Stimulated activated CD4-positive, alpha-beta T cell treated with anti-CD3 and anti-CD28 coated beads, Interleukin-2, amount 100 ng/mL, for 4 hours (primary cell): Measurements from ENCODE around the gene CRAT.

Experiments used
- DNase-seq: peaks from one replicate; pipeline ENCODE4 v3.0.0-alpha.2; 2020; ENCODE audit warnings: low read depth

CRAT gene

DNA sequence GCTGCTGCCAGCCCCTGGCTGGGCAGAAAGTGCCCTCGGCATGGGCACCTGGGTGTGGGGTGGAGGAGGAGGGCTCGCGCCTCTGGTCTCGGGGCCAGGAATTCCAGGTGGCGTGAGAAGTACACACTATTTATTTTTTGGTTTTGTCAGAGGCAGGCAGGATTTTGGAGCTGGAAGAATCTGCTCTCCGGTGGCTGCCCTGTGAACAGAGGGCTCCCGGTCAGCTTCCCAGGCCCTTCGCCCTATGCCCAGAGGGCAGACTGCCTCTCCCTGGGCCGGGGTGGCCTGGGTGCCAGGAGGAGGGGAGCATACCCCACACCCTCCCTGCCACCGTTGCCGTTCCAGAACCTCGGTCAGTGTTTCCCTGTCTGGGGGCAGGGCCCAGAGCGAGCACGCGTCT is 21.3 kb downstream of the CRAT start:
- DNase-seq, result no peak

DNA sequence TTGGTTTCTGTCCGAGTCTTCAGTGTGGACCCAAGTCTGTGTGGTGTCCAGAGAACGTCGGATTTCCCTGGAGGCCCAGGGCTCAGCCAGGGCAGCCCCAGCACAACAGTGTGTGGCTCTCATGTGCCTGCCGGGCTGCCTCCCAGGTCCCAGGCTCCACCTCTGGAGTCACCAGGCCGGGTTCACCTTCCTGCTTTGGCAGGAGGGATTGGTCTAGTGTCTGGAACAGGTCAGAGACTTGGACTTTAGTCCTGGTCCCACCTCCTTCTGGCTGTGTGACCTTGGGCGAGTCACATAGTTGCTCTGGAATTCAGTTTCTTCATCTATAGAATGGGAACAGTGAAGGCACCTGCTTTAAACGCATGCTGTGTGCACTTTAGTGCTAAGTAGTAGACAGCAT is 26.5 kb downstream of the CRAT start:
- DNase-seq, result no peak

DNA sequence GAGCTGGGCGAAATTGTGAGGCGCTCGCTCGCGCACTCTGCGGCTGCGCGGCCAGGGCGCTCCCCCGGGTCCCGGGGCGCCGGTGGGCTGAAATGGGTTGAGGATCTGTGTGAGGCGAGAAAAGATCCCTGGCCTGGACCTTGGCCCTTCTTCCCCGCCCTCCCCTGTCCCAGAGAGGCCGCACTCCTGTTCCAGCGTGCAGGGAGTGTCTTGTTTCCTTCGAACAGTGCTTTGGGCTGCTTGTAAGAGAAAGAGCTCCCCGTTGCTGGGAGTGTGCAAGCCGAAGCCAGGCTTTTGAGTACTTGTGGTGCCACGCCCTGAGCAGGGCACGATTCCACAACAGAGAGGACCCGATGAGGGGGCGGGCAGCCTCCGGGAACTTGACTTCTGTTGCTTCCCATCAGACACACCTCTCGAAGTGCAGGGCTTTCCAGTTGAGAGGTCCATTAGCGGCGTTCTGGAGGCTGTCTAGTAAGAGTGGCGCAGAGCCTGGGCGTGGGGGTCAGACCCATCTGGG is 29.1 kb downstream of the CRAT start:
- DNase-seq, result no peak

DNA sequence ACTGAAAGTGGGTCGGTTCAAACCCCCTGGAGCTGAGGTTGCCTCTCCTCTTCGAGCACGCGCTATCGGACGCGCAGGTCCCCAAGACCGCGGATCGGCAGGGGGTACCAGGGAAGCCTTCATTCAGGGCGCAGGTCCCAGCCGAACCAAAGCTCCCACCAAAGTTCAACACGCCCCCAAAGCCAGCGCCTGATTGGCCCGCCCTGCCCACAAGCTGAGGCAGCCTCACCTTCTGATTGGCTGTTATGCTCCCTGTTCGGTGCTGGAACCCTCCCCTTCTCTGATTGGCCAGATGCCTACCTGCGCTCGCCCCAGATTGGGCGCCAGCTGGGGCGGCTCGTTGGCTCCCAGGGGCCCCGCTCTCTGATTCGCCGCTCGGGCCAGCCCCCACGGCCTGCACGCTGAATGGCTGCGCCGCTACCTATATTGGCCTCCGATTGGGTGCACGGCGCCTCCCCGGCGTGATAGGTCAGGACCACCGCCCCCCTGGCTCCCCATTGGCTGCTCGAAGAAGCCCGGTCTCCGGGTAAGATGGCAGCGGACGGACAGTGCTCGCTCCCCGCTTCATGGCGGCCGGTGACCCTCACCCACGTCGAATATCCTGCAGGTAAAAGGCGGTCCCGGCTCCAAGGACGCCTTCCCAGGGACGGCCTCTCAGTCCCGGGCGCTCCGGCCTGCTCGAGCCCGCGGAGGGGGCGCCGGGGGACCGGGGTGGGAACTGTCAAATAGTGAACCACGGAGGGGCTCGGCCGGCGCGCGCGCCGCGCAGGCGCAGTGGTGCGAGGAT is 29.8 kb downstream of the CRAT start, which contains the start of gene DOLPP1:
TSS of gene DOLPP1 (plus strand) at position 511 of the 787 bp plus-strand sequence. CDS start at position 532, 21 bp downstream.
- peak; percentile 98 for DNase-seq

DNA sequence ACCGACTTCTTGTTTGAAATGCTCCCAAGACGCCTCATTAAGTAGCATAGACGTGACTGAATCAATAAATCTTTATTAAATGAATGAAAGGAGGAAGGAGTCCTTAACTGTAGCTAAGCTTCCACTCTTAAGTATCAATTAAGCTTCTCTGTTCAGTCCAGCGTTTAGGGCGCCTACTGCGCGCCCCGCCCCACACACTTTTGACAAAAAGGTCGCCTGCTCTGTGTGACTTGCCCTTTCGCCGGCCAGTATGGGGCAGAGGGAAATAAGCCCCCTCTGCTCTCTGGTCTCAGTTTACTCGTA is 30.3 kb downstream of the CRAT start:
- DNase-seq, result no peak

DNA sequence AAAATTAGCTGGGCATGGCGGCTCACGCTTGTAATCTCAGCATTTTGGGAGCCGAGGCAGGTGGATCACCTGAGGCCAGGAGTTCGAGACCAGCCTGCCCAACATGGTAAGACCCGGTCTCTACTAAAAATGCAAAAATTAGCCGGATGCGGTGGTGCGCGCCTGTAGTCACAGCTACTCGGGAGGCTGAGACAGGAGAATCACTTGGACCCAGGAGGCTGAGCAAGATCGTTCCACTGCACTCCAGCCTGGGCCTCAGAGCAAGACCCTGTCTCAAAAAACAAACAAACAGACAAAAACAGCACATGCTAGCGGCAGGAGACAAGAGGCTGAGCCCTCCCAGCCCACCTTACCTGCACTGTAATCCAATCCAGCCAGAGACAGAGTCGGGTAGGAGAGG is 30.8 kb downstream of the CRAT start:
- no peak for DNase-seq

DNA sequence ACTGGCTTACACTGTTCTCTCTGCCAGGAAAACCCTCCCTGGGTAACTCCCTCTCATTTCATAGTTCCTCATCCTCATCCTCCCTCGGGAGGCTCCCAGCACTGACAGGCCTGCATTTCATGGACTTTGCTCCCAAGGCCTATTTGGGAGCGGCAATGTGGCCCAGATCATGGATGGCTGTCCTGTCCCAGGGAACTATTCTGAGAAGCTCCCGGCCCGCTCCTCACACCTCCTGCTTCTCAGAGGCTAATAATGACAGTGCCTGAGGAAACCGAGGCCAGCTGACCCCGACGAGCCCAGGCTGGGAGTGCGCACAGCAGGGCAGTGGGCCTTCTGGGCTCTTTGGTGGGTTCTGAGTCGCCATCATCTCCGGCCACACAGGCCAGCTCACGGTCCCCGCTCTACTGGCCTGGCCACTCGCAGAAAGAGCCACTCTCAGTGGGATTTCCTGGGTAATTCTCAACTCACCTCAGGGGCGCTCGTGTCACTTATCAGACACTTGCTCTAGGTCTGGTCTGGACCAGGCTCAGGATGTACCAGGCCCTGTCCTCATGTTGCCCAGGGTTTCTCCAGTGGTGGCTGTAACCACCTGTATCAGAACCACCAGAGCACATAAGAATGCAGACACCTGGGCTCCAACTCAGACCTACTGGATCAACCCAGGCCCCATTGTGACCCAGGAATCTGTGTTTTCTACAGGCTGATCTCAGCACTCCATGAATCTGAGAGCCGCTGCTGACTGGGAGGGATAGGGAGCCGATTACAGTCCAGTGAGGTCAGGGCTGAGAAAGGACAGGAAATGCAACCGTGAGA is 31.7 kb downstream of the CRAT start:
- no peak for DNase-seq

DNA sequence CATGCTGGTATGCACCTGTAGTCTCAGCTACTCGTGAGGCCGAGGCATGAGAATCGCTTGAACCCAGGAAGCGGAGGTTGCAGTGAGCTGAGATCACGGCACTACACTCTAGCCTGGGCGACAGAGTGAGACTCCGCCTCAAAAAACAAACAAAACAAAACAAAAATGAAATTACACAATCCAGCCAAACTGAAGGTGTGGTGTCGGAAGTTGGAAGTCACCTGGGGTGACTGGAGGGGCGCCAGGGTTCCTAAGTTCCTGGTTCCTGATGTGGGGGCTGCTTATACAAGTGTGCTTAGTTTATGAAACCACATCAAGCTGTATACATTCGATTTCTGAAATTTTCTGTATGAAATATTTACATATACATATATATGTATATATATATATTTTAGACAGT is 33.4 kb downstream of the CRAT start:
- no peak for DNase-seq

DNA sequence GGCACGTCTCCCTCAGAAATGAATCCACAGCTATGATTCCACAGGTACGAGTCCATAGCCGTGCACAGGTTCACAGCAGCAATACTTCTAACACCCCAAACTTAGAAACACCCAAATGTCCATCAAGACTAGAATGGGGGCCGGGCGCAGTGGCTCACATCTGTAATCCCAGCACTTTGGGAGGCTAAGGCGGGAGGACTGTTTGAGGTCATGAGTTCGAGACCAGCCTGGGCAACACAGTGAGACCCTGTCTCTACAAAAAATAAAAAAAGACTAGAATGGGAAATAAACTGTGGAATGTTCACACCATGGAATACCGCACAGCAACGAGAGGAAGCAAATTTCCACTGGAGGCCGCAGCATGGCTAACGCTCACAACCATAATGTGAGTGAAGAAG is 34.0 kb downstream of the CRAT start:
- no peak for DNase-seq

DNA sequence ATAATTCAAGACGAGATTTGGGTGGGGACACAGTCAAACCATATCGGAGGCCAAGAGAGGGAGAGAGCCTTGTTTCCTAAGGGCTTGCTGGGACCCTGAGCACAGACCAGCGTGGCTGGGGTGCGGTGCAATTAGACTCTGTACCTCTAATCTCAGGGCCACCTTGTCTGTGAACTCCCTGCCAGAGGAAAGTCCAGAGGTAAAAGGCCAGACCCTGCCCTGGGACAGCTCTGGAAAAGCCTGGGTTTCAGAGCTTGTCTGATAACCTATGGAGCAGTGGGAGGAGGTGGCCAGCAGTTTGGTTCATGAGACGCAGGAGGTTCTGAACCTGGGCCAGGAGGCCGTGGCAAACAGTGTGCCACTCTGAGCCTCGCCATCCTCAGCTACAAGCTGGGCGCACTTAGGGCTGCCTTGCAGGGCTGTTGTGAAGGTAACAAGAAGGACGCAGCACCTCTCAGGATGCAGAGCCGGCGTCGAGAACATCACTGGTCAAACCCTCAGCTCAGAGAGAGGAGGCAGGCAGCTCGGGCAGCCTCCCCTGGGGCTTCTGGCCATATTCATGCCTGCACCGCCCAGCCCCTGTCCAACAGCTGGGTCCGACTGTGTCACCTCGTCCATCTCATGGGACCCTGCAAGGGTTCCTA is 34.5 kb downstream of the CRAT start:
- DNase-seq, result no peak

DNA sequence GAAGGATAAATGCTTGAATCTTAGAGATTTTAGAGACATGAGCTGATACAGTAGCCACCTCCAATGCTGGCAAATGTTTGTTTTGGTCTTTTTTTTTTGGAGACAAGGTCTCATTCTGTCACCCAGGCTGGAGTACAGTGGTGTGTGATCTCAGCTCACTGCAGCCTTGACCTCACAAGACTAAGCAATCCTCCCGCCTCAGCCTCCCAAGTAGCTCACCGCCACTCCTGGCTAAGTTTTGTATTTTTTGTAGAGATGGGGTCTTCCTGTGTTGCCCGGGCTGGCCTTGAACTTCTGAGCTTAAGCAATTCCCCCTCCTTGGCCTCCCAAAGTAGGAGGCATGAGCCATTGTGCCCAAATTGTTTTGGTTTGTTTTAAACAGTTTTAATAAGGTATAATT is 36.5 kb downstream of the CRAT start:
- DNase-seq, result no peak

DNA sequence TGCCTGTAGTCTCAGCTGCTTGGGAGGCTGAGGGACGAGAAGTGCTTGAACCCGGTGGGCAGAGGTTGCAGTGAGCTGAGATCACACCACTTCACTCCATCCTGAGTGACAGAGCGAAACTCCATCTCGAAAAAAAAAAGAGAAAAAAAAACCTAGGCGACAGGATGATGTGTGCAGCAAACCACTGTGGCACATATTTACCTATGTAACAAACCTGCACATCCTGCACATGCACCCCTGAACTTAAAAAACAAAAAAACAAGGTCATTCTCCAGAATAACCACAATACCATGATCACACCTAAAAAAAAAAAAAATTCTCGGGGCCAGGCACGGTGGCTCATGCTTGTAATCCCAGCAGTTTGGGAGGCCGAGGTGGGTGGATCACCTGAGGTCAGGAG is 37.2 kb downstream of the CRAT start:
- no peak for DNase-seq

DNA sequence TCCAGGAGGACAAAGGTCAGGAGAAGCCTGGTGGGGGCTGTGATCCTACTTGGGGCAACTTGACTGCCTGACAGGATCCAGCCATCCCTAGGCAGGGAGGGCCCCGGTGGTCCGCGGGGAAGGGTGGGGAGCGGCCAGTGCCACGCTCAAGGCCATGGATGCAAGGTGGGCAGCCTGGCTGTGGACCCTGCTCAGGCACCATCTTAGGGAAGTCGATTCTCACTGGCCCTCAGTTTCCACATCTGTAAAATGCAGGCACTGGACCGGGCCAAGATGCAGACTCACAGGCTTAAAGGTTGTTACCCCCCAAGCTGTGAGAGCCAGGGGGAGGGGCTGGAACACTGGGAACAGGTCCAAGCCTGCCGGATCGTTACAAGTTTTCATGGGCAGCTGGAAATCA is 38.4 kb downstream of the CRAT start:
- no peak for DNase-seq

DNA sequence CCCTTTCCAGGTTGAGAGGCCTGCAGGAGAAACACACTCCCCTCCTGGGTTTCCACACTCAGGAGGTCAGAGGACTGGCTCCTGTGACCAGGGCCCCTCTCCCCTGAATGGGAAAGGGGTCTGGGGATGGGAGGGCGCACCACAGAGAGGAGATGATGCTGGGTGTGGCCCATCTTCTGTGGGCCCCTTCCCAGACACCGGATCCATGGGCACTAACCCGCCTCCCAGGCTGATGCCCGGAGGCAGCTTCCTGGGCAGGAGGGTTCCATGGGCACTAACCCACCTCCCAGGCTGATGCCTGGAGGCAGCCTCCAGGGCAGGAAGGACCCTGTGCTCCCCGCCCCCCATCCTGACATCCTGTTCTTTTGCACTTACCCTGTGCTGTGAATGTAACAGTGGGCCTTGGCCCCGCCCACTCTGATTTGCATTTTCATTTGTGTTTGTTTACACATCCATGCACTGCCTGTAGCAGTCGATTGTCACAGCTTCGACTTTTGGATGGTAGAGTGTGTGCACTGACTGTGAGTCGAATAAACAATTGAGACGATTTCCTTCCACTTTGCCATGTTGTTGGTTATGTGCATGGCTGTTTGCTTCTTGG is 39.0 kb downstream of the CRAT start:
- no peak for DNase-seq

DNA sequence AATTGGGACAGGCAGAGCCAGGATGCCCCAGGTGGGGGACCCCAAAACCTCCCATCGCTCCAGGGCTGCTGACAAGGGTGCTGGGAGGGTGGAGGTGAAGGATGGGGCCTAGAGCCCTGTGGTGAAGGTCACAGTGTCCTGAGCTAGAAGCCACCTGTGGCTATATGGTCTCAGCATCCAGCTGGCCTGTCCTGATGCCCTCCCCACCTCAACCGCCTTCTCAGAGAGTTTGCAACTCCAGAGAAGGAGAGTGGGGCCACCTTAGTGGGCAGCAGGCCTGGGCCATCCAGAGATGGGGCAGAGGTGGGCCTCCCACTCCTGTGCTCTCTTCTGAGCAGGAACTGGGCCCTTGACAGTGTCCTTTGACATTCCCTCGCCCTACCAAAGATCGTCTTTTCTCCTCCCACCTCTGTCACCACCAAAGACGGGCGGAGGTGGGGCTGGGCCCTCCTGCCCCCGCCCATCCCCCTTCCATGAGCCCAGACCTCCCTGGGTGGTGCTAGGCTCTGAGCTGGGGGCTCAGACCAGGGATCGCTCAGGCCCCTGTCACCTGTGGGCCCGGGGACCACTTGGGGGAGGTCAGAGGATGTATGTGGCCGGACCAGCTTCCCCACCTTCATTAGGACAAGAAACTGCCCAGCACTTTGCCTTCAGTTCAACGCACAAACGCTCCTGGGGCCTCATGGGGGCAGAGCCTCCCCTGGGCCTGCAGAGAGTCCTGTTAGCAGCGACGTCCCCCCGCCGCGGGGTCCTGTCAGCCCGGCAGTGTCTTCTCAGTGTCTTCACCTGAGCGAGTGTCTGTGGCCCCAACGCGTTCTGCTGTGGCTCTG is 39.7 kb downstream of the CRAT start:
- DNase-seq, result no peak

DNA sequence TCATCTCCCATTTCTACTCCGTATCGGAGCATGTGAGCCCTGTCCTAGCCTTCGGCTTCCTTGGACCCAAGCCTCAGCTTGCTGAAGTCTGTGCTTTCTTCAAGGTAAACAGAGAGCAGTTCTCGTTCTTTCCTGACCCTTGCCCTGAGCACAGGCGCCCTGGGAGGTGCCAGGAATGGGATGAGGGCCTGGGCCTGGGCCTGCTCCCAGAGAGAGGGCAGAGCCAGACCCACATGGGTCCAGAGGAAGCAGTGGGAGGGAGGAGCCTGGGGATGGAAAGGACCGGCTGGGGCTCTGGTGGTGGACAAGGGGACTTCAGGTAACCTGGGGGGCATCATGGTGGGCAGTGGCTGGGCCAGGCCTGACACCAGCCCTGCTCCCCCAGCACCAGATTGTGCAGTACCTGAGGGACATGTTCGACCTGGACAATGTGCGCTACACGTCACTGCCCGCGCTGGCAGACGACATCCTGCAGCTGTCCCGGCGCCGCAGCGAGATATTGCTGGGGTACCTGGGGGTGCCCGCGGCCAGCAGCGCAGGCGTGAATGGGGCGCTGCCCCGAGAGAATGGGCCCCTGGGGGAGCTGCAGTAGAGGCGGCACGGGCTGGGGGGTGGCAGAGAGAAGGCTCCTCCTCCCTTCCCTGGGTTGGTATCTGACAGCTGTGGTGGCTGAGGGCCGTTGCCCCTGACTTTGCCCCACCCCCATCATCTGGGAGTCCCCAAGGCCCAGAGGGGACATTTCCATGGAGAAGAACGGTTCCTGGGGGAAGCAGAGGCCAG is 40.5 kb downstream of the CRAT start:
- DNase-seq, result no peak

DNA sequence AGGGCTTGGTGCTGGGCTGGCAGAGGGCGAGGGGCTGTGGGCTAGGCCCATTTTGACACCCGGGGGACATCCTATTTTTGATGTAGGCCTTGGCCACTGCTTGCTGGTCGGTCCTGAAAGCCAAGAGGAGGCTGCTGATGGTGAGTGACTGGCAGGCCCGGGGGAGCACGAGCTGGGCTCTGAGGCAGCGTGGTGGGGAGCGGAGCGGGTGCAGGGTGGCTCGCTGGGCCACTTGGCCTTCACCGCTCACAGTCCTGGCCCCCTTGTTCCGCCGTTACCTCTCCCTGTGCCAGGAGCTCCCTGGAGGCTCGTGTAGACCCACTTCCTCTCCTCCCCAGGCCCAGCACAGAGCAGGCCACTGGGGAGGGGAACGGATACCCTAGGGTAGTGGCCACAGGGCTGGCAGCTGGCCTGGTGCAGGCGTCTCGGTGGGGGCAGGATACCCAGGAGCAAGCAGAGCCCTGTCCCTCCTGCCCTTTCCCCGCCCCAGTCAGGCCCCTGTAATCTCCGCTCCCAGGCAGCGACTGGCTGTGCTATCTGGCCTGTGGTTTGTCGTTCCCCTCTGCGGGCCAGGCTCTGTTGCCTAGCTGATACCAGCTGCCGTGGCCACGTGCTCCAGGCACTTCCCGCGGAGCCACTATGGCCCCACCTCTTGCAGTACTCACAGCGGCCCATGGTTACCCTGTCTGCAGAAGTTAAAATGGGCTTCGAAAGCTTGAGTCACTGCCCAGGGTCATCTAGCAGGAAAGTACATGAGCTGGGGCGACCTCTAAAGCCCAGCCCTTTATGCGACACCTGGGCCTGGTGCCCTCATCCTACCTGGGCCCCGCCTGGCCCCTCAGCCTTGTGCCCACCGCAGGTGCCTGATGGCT is 41.4 kb downstream of the CRAT start:
- peak; percentile 32 for DNase-seq

DNA sequence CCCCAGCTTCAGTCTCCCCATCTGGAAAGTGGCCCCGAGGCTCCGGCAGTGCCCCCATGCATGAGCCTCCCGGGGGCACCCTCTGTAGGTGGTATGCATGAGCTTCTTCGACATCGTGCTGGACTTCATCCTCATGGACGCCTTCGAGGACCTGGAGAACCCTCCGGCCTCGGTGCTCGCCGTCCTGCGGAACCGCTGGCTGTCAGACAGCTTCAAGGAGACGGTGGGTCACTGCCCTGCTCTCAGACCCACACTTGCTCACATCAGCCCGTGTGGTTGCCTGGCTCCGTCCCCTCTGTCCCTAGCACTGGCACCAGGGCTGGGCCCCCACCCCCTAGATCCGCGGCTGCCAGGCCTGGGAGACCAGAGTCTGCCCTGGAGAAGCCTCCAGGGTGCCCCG is 42.5 kb downstream of the CRAT start:
- no peak for DNase-seq

DNA sequence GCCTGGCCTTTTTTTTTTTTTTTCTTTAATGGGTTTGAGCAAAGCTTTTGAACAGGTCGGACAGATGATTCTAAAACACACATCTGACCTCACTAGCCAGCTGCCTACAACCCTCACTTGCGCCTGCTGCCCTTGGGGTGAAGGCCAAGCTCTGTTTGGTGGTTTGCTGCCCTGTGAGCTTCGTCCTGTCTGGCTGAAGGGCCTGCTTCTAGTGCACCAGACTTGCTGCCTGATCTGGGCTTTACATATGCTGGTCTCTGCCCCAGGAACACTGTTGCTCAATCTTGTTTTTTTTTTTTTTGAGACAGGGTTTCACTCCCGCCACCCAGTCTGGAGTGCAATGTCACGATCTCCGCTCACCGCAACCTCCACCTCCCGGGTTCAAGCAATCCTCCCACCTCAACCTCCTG is 46.1 kb downstream of the CRAT start:
- DNase-seq, result no peak

DNA sequence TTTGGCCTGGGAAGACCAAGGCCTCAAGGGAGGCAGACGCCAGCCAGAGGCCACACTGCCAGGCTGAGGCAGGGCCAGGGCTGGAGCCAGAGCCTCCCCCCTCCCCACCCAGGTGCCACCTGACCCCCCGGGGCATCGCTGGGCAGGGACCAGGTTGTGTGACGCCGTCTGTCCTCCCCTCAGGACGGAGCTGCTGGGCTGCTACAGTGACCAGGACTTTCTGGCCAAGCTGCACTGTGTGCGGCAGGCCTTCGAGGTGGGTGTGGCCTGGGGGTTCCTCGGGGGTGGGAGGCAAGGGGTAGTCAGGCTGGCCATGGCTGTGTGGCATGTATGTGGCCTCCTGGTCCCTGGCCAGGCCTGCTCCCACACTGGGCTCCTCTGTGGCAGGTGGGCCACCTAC is 47.5 kb downstream of the CRAT start:
- DNase-seq, result no peak
